NCI-H2196 treated with DMSO at 0.1 percent for 48 hours (cell line): ENCODE measurements around the gene SOX6.

Experiments
- DNase-seq: peaks from one replicate; lab custom pipeline; 2025; ENCODE audit not compliant: unreplicated experiment; lab: John Stamatoyannopoulos, UW

Gene SOX6

DNA sequence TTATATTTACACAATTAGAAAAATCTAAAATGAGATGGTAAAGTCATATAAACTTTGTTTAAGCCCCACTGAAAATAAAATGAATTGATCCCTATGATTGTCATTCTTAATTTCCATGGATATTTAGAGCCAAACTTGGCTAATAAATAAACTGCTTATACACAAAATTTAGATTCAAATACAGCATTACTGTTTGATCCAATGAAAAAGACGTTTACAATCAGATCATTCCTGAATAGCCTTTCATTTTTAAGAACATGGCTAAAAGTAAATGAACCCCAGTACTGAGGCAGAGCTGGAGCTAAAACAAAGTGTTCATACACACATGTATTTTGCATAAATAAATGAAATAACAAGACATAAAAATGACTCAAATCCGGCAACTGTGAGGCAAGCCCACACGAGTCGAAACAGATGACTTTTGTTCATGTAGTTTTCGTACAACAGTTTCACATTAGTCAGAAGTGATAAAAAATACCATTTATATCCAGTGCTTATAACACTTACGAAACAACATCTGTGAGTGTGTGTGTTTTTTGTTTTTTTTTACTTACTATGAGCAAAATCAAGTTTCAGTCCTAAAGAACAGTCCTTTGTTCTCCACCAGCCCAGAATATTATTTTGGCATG lies 386.5 kb downstream of the SOX6 start:
- DNase-seq = no peak

- DNase-seq = no peak
Measured at GRCh38 chr11:15969281-15969680, 387.1 kb downstream of the SOX6 start.

DNA sequence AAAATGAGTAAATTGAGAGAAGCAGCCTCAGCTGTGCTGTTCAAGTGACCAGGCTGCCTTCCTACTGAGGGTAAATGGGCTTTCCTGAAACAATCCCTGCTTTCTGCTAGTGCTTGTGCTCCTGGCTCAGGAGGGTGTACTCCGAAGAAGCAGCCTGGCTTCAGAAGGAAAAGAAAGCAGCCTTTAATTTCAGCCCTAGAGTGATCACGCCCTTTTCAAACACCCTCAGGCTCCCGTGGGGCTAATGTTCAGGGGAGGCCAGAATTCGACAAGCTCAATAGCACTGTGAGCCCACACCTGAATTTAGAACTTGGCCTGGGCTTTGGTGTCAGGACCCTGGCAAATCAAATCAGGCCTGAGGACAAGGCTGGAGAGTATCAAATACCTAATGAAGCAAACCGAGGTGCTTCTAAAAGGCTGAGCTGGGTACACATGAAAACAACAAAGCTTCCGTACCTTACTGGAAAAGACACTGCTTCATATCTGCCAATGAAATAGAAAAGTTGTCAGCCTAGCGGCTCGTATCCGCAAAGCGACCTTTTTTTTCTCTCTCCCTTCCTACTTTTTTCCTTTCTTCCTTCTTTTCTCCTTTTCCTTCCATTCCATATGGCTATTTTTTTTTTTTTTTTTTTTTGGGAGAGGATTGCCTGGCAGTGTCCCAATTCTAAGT lies 387.8 kb downstream of the SOX6 start:
- DNase-seq = no peak

- no peak for DNase-seq
Measured at GRCh38 chr11:15967966-15968365, 388.4 kb downstream of the SOX6 start.

DNA sequence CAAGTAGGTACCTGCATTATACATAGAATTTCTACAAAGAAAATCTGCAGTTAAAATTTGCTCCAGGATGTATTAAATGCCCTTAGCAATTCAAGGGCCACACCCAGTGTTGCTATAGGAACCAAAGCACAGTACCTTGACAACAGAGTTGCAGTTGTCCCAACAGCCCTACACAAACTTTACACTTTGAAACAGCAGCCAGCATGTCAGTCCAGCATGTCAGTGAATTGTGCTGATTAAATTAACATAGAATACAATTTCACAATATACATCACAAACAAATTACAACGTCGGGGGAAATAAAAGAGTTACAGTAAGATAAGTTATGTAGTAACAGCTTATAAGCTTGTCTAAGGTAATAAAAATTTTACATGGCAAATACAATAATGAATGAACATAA lies 389.2 kb downstream of the SOX6 start:
- no peak for DNase-seq

GRCh38 chr11:15965562-15966250 lies 390.6 kb downstream of the SOX6 start:
- DNase-seq = no peak

DNA sequence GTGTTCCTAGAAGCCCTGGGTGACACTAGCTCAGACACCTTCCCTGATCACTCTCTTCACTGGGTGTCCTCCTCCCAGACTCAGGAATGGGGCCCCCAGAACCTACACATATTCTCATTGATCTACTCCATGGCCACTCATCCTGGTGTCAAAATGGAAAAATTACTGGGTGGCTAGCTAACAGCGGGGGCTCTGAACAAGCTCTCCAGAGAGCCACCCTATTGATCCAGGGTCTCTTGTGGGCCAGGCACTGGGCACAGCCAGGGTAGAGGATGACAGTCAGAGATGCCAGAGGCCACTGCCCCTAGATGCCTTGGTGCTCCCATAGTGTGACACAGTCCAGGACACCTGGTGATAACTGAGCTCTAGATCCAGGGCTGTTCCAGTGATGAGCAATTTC lies 393.1 kb downstream of the SOX6 start:
- DNase-seq = no peak

DNA sequence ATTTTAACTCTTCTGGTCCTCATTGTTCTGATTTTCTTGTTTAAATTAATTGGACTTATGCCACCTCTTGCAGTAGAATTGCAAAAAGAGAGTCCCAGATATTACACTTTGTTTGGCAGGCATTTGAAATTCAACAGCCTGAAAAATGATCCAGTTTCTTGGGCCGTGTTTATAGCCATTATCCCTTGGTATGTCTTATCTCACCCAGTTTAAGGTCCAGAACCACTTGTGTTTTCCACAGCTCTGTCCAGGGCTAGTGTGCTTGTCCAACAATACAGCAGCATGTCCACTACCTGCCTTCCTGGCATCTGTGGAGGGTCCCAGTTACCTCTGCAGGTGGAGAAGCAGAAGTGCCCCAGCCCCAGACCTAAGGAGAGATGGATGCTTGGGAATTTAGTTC lies 397.4 kb downstream of the SOX6 start:
- no peak for DNase-seq

- no peak for DNase-seq
Measured at GRCh38 chr11:15957234-15957633, 399.1 kb downstream of the SOX6 start.

DNA sequence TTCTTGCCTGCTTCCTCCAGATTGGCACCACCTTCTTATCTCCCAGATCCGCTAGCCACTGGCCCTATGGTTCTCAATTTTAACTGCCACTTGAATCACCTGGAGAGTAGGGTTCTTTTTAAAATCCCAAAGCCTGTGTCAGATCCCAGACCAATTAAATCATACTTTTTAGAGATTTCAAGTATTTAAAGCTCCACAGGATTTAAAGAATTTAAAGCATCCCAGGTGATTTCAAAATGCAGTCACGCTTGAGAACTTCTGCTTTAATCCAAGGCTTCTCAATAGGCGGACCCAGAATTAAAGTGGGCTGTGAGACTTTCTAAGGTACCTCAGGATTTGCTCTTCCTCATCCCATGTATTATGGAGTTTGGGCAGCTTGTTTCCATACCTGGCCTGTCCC lies 400.0 kb downstream of the SOX6 start:
- DNase-seq = no peak

DNA sequence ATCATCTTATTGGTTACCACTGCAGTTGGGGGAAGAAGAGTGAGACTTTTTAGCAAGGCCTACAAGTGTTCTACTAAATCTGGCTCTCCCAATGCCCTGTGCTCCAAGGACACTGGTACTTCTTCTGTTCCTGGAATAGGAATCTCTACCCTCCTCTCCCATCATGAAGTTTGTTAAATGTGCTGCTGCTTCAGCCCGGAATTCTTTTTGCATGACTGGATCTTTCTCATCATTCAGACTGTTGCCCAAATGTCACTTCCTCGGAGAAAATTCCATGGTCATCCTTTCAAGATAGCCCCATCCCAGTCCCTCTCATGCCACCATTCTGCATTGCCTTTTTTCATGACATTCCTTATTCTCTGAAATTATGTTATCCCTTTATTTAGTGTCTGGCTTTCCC lies 400.8 kb downstream of the SOX6 start:
- no peak for DNase-seq

GRCh38 chr11:15947681-15948648 lies 408.4 kb downstream of the SOX6 start:
- DNase-seq = no peak

- no peak for DNase-seq
Measured at GRCh38 chr11:15945726-15946125, 410.6 kb downstream of the SOX6 start.

- no peak for DNase-seq
Measured at GRCh38 chr11:15944460-15944859, 411.9 kb downstream of the SOX6 start.

GRCh38 chr11:15943418-15944197 lies 412.7 kb downstream of the SOX6 start:
- DNase-seq = no peak

- DNase-seq = no peak
Measured at GRCh38 chr11:15942936-15943335, 413.4 kb downstream of the SOX6 start.

GRCh38 chr11:15942126-15942525 lies 414.2 kb downstream of the SOX6 start:
- DNase-seq = no peak

DNA sequence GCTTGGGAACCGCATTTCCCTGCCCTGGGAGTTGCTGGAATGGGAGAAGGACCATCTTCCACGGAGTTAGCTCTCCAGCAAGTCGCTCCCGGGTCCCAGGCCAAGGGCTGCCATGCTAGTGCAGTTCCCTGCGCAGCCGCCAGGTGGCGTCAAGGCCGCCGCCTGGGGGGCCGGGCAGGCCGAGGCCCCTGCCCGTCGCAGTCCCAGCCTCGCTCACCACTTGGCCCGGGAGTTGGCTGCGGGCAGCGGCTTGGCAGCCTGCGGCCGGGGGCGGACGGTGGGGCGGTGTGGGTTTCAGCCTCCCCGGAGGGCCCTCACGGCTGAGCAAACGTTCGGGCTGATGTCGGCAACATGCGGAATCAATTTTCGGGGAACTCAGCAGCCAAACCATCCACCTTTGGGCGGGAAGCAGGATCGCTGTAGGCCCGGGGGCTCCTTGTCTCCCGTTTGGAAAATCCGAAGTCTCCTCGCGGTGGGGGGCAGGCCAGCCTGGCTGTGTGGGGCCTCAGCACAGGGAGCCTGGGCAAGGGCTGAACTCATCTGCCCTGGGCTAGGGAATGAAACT lies 415.1 kb downstream of the SOX6 start:
- no peak for DNase-seq

DNA sequence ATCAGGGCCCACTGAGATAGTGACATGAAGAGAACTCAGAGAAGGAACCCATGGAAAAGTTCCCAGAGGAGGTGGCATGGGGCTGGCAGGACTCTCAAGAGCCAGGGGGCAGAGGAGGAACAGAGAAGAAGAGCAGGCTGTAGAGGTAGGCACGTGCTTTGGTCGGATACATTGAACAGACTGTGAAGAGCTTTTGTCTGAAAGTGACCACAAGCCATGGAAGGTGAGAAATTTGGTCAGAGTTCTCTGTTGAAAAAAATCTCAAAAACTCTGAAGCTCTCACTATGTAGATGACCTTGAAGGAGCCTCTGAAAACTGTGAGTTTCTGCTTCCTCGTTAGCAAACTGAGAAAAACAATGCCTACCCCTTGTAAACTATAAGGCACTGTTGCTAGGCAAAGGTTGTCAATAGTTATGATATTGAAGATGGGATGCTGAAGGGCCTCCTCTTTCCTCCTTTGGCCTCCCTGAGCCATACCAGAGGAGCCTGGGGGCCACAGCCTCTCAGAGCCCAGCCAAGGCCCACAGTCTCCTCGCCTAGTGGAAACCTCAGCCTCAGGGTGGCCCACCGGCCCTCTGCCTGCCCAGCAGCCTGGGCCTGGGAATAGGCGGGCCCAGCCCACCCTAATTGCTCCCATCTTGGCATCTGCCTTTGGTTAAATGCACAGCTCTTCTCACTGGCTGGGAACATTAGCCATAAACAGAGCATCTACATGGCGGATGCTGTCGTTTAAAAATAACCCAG lies 415.7 kb downstream of the SOX6 start:
- no peak for DNase-seq

- no peak for DNase-seq
Measured at GRCh38 chr11:15938983-15939382, 417.4 kb downstream of the SOX6 start.
